IMR-90 (cell line): Measurements from ENCODE around the gene LIPE. TPM values are rescaled to one million over a fixed set of nuclear protein-coding genes. Genes with fewer than 3 reads are reported as not detected.

ENCODE experiments used
- ATAC-seq: fragments of 200-7000 bp; cut with Tn5 transposase; 2 replicates; pipeline ENCODE4 v1.9.1; 2020; ENCODE audit warnings: low read depth, mild to moderate bottlenecking, moderate library complexity
- BruUV-seq: library from RNA; stranded (reverse); fragments of 400-500 nt; replicated peaks from 2 replicates; lab custom pipeline; 2021; lab: Mats Ljungman, UMichigan
- CTCF ChIA-PET: fragments of 300-600 bp; formaldehyde crosslinking; extraction: SDS; loops from one replicate; lab custom pipeline; 2021; ENCODE audit warnings: antibody characterized with exemption; lab: Yijun Ruan, JAX
- POLR2A ChIA-PET: fragments of 300-600 bp; sonication (Branson Sonifier 250); formaldehyde crosslinking; loops from one replicate; lab custom pipeline; 2022; ENCODE audit warnings: antibody characterized with exemption; ENCODE audit not compliant: unreplicated experiment; lab: Charles Lee
- DNase-seq: peaks from one replicate; pipeline ENCODE4 v3.0.0; 2013
- H2AFZ ChIP-seq: replicated peaks from 2 replicates; pipeline ENCODE3; 2013; ENCODE audit warnings: low read length, mild to moderate bottlenecking; ENCODE audit not compliant: poor library complexity
- H2AK5ac ChIP-seq: 2 replicates; pipeline ENCODE4 v1.6.1; 2013; ENCODE audit warnings: low read depth, low read length, inconsistent platforms
- H2AK9ac ChIP-seq: replicated peaks from 2 replicates; pipeline ENCODE3; 2013; ENCODE audit warnings: mild to moderate bottlenecking, low read depth, low read length, moderate library complexity; ENCODE audit not compliant: poor library complexity
- H2BK120ac ChIP-seq: 2 replicates; pipeline ENCODE4 v1.6.1; 2013; ENCODE audit warnings: low read depth, low read length, inconsistent platforms
- H2BK15ac ChIP-seq: 3 replicates; pipeline ENCODE4 v1.6.1; 2013; ENCODE audit warnings: low read depth, low read length, inconsistent platforms
- H2BK20ac ChIP-seq: 2 replicates; pipeline ENCODE4 v1.6.1; 2013; ENCODE audit warnings: low read depth, mild to moderate bottlenecking, inconsistent platforms, low read length, moderate library complexity
- H2BK5ac ChIP-seq: 2 replicates; pipeline ENCODE4 v1.6.1; 2013; ENCODE audit warnings: mild to moderate bottlenecking, low read depth, low read length, inconsistent platforms; ENCODE audit not compliant: poor library complexity, severe bottlenecking
- H3K14ac ChIP-seq: replicated peaks from 2 replicates; pipeline ENCODE4 v1.6.1; 2013; ENCODE audit warnings: low read depth, low read length, inconsistent platforms
- H3K18ac ChIP-seq: 2 replicates; pipeline ENCODE4 v1.6.1; 2013; ENCODE audit warnings: low read depth, low read length, control low read depth
- H3K23ac ChIP-seq: 2 replicates; pipeline ENCODE4 v1.6.1; 2013; ENCODE audit warnings: low read depth, low read length, inconsistent platforms
- H3K27ac ChIP-seq: 2 replicates; pipeline ENCODE4 v1.5.1; 2013; ENCODE audit warnings: mild to moderate bottlenecking, control low read depth, low read length; ENCODE audit not compliant: insufficient read depth
- H3K27me3 ChIP-seq: 2 replicates; pipeline ENCODE4 v1.6.1; 2013; ENCODE audit warnings: low read length; ENCODE audit not compliant: control insufficient read depth, insufficient read depth
- H3K36me3 ChIP-seq: 2 replicates; pipeline ENCODE4 v1.6.1; 2013; ENCODE audit warnings: low read length, mixed read lengths; ENCODE audit not compliant: control insufficient read depth, insufficient read depth
- H3K4ac ChIP-seq: 2 replicates; pipeline ENCODE4 v1.6.1; 2013; ENCODE audit warnings: low read depth, low read length, inconsistent platforms
- H3K4me1 ChIP-seq: 2 replicates; pipeline ENCODE4 v1.6.1; 2013; ENCODE audit warnings: low read length, mixed read lengths; ENCODE audit not compliant: control insufficient read depth, insufficient read depth
- H3K4me2 ChIP-seq: 2 replicates; pipeline ENCODE4 v1.6.1; 2013; ENCODE audit warnings: low read depth, mild to moderate bottlenecking, control low read depth, low read length, moderate library complexity
- H3K4me3 ChIP-seq: 2 replicates; pipeline ENCODE4 v1.5.1; 2013; ENCODE audit warnings: low read depth, mild to moderate bottlenecking, control low read depth, low read length, moderate library complexity; ENCODE audit not compliant: insufficient read depth
- H3K56ac ChIP-seq: 2 replicates; pipeline ENCODE4 v1.6.1; 2013; ENCODE audit warnings: low read length, inconsistent platforms; ENCODE audit not compliant: insufficient read depth; ENCODE audit errors: extremely low read depth
- H3K79me1 ChIP-seq, 2 experiments: 2 replicates each; pipeline ENCODE4 v1.6.1; 2013; ENCODE audit warnings: low read length in 2 of 2, inconsistent platforms in 1 of 2, low read depth in 1 of 2
- H3K9ac ChIP-seq: 2 replicates; pipeline ENCODE4 v1.6.1; 2013; ENCODE audit warnings: low read depth, low read length, control low read depth
- H3K9me1 ChIP-seq: 2 replicates; pipeline ENCODE4 v1.6.1; 2013; ENCODE audit warnings: low read length, inconsistent platforms; ENCODE audit not compliant: insufficient read depth
- H3K9me3 ChIP-seq: 2 replicates; pipeline ENCODE4 v1.6.1; 2013; ENCODE audit warnings: low read length; ENCODE audit not compliant: control insufficient read depth, insufficient read depth
- H4K20me1 ChIP-seq: 2 replicates; pipeline ENCODE4 v1.6.1; 2013; ENCODE audit warnings: low read length, inconsistent platforms; ENCODE audit not compliant: insufficient read depth
- H4K5ac ChIP-seq: 2 replicates; pipeline ENCODE4 v1.6.1; 2013; ENCODE audit warnings: mild to moderate bottlenecking, low read depth, low read length, control low read depth
- H4K8ac ChIP-seq, 2 experiments: 2 replicates each; pipeline ENCODE4 v1.6.1; 2013; ENCODE audit warnings: low read depth in 2 of 2, low read length in 2 of 2, control low read depth in 1 of 2, inconsistent platforms in 1 of 2
- H4K91ac ChIP-seq: 2 replicates; pipeline ENCODE4 v1.6.1; 2013; ENCODE audit warnings: low read depth, low read length, inconsistent platforms; ENCODE audit not compliant: insufficient read depth
- ELK1 ChIP-seq: fragments of 150-350 bp; IDR thresholded peaks from 2 replicates; pipeline ENCODE4 v1.6.1; 2016; ENCODE audit warnings: low read depth, mild to moderate bottlenecking, low read length, moderate library complexity, borderline replicate concordance
- FOS ChIP-seq: fragments of 150-350 bp; IDR thresholded peaks from 2 replicates; pipeline ENCODE4 v1.6.1; 2016; ENCODE audit warnings: low read depth, low read length
- MAFK ChIP-seq: IDR thresholded peaks from 2 replicates; pipeline ENCODE4 v1.6.1; 2012; ENCODE audit warnings: low read depth, low read length, improper control_type of control experiment
- MXI1 ChIP-seq: IDR thresholded peaks from 2 replicates; pipeline ENCODE4 v1.6.1; 2012; ENCODE audit warnings: low read depth, mild to moderate bottlenecking, low read length, moderate library complexity, borderline replicate concordance
- POLR2A ChIP-seq: IDR thresholded peaks from 2 replicates; pipeline ENCODE4 v1.6.1; 2012; ENCODE audit warnings: mild to moderate bottlenecking, low read depth, low read length
- RAD21 ChIP-seq: IDR thresholded peaks from 2 replicates; pipeline ENCODE4 v1.6.1; 2012; ENCODE audit warnings: low read length, improper control_type of control experiment
- RFX5 ChIP-seq: IDR thresholded peaks from 2 replicates; pipeline ENCODE4 v1.8.0; 2012; ENCODE audit warnings: low read depth, mild to moderate bottlenecking, low read length, moderate library complexity
- SMC3 ChIP-seq: fragments of 150-350 bp; IDR thresholded peaks from 2 replicates; pipeline ENCODE4 v1.6.1; 2016; ENCODE audit warnings: low read depth, mild to moderate bottlenecking, antibody characterized with exemption, low read length, moderate library complexity
- WGBS, 2 experiments: methylation state at CpG; one replicate each; pipeline versions ENCODE4 v1.1.5 to v1.1.7; 2013; ENCODE audit warnings: missing lambda C conversion rate in 2 of 2; ENCODE audit not compliant: insufficient read length in 1 of 2; ENCODE audit errors: extremely low coverage in 2 of 2; 5-methylcytosine and 5-hydroxymethylcytosine counted together
- dilution Hi-C: fragments of 300-500 bp; cut with HindIII; formaldehyde crosslinking; loops from one replicate; pipeline ENCODE4 v1.14.3; 2018; ENCODE audit warnings: low sequenced_read_pairs; ENCODE audit not compliant: unreplicated experiment
- in situ Hi-C: fragments of 300-500 bp; cut with MboI; formaldehyde crosslinking; loops from 3 replicates; pipeline ENCODE4 v1.14.3; 2019; ENCODE audit warnings: low sequenced_read_pairs, inconsistent platforms, mixed read lengths
- intact Hi-C: fragments of 100-400 bp; cut with micrococcal nuclease; formaldehyde crosslinking; loops from 2 replicates; pipeline ENCODE4 v1.10.0; 2022
- polyA plus RNA-seq, 3 experiments: library from polyadenylated mRNA; depleted of rRNA; stranded (reverse); fragments of >200 nt; gene quantifications; 2 replicates each; pipeline ENCODE4 v1.2.3, GENCODE V29; 2012; ENCODE audit warnings: low replicate concordance in 1 of 3
- total RNA-seq: library from RNA; depleted of rRNA; stranded (reverse); fragments of >200 nt; gene quantifications from 2 replicates; pipeline ENCODE4 v1.2.3, GENCODE V29; 2012
- TF ChIP-seq, protein P1 (sequence below): fragments of 150-350 bp; IDR thresholded peaks from 2 replicates; pipeline ENCODE4 v1.6.1; 2017; ENCODE audit warnings: mild to moderate bottlenecking, antibody characterized with exemption, low read length, low read depth
- TF ChIP-seq, protein P2 (sequence below): conservative IDR thresholded peaks from 2 replicates; pipeline ENCODE4 v1.5.1; 2012; ENCODE audit warnings: mild to moderate bottlenecking, low read depth, low read length, improper control_type of control experiment

Gene LIPE
- total and polyA plus RNA-seq, 2 of the 4 experiments (the other 2 are of a cell fraction) = 1.1 to 5.4 TPM

DNA sequence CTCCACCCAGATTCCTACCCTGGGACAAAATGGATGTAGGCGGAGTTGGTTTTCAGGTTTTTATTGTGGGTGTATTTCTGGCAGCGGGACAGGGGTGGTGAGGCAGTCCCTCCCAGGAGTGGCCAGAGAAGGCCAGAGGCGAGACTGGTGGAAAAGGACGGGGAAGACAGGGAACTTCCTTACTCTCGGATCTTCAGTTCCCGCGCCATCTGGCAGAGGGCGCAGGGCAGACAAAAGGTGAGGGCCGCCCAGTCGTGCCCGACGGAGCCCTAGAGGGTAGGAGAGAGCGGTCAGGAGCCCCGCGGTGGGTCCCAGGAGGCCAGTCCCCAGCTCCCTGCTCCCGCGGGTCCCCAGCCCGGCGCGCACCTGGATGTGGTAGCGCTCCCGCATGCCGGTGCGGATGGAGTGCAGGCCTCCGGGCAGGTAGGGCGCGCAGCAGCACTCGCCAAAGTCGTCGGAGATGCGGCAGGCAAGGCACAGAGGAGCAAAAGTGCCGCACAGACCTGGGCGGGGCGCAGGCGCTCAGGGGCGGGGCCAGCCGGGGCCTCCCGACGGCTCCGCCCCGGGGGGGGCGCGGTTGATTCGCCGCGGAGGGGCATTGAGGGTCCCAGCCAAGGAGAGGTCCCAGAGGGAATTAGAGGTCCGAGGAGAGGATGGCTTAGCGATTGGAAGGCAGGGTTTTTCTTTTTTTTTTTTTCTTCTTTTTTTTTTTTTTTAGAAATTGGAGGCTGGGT lies 40.0 kb downstream of the LIPE start:
- WGBS, 2 experiments = 3% methylated on average over 32 of the region's 48 CpGs; no CpG with 5 or more reads in 1 of the 2 experiments
- no peaks in the 10 kb centered on the region for H3K36me3 ChIP-seq
- 0 out of 4 replicates have a peak overlapping the region, but pooled peaks of 1 of the 2 experiments have one; percentile 9 for H4K8ac ChIP-seq
- no peaks in the 10 kb centered on the region for H3K9me3 ChIP-seq
- no TSS peak for BruUV-seq
- peak overlapping the region; percentile 99 for H2AFZ ChIP-seq
- H3K4ac ChIP-seq = no peak overlapping the region
- ATAC-seq (peak; percentile 88), DNase-seq (peak; percentile 33)
- in situ Hi-C loops = no loop called here
- H2BK5ac ChIP-seq = no peak overlapping the region
- no peaks in the 10 kb centered on the region for H3K79me1 ChIP-seq
- peak overlapping the region; percentile 76 for H2AK9ac ChIP-seq
- TF ChIP-seq, protein P1, sequence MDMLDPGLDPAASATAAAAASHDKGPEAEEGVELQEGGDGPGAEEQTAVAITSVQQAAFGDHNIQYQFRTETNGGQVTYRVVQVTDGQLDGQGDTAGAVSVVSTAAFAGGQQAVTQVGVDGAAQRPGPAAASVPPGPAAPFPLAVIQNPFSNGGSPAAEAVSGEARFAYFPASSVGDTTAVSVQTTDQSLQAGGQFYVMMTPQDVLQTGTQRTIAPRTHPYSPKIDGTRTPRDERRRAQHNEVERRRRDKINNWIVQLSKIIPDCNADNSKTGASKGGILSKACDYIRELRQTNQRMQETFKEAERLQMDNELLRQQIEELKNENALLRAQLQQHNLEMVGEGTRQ = no peak
- no peak for TF ChIP-seq RFX5
- TF ChIP-seq MAFK = no peak
- TF ChIP-seq POLR2A = no peak
- TF ChIP-seq MXI1 = no peak
- peak; percentile 39; the same call in 1 of the 2 replicates for TF ChIP-seq SMC3
- TF ChIP-seq FOS = no peak
- no peak for TF ChIP-seq ELK1
- TF ChIP-seq, protein P2, sequence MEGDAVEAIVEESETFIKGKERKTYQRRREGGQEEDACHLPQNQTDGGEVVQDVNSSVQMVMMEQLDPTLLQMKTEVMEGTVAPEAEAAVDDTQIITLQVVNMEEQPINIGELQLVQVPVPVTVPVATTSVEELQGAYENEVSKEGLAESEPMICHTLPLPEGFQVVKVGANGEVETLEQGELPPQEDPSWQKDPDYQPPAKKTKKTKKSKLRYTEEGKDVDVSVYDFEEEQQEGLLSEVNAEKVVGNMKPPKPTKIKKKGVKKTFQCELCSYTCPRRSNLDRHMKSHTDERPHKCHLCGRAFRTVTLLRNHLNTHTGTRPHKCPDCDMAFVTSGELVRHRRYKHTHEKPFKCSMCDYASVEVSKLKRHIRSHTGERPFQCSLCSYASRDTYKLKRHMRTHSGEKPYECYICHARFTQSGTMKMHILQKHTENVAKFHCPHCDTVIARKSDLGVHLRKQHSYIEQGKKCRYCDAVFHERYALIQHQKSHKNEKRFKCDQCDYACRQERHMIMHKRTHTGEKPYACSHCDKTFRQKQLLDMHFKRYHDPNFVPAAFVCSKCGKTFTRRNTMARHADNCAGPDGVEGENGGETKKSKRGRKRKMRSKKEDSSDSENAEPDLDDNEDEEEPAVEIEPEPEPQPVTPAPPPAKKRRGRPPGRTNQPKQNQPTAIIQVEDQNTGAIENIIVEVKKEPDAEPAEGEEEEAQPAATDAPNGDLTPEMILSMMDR = peak; percentile 43
- TF ChIP-seq RAD21 = peak; percentile 35; the same call in 1 of the 2 replicates
- peak overlapping the region; percentile 57; the same call in 1 of the 2 replicates for H3K4me2 ChIP-seq
- no peak overlapping the region for H2BK120ac ChIP-seq
- intact Hi-C loops = no loop called here
- dilution Hi-C loops = no loop called here
- no peak overlapping the region for H3K18ac ChIP-seq
- no peak overlapping the region for H3K9ac ChIP-seq
- no peak overlapping the region for H3K14ac ChIP-seq
- H4K20me1 ChIP-seq = no peaks in the 10 kb centered on the region; the same call in none of the 2 replicates
- no peak overlapping the region for H3K23ac ChIP-seq
- no peak overlapping the region for H2BK20ac ChIP-seq
- no peak overlapping the region for H2AK5ac ChIP-seq
- no peak overlapping the region for H4K91ac ChIP-seq
- H3K4me1 ChIP-seq = no peaks in the 10 kb centered on the region
- H3K27me3 ChIP-seq = peaks cover 31% of the 10 kb centered on the region
- H4K5ac ChIP-seq = no peak overlapping the region
- peak overlapping the region; percentile 22 for H3K4me3 ChIP-seq
- no peak overlapping the region for H3K27ac ChIP-seq
- ChIA-PET CTCF (interaction anchor here (0.6 kb wide), 1 partner anchor 59 kb away, joined by 3 read pairs; no protein-coding TSS in a partner anchor), POLR2A (no interaction called here)
- H3K56ac ChIP-seq = no peak overlapping the region
- no peak overlapping the region for H2BK15ac ChIP-seq
- no peaks in the 10 kb centered on the region for H3K9me1 ChIP-seq
